ENCODE results near the gene DTYMK. TPM values are rescaled to one million over a fixed set of nuclear protein-coding genes. Genes with fewer than 3 reads are reported as not detected.
A peak's percentile ranks its signal among the peaks of the same experiment; 100 is the strongest.

Gene DTYMK
- total RNA-seq, 1 donor from 2014 or later = 51.4 TPM

DNA sequence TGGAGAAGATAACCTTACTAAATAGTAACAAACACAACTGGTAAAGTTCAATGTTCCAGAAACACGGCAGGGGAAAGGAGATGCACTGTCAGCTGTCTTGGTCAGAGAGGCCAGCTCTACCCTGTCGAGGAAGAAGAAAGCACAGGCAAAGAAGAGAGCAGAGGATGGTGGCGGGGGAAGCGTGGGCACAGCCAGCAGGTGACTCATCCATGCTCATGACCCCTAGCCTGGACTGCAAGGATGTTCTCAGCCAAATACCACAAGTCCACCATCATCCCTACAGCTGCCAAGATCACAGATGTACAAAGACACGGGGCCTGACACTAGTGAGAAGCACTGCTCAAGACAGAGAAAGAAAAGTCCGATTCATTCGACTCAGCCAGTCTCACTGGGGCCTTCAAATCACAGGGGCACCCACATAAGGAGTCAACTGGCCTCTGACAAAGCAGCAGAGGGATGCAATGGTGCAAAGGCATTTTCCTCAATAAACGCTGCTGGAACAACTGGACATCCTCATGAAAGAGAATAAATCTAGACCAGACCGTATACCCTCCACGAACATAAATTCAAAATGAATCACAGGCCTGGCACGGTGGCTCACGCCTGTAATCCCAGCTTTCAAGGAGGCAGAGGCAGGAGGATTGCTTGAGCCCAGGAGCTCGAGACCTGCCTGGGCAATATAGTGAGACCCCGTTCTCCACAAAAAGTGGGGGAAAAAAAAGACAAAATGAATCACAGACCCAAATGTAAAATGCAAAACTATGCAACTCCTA is 5.6 kb downstream of the DTYMK start:
- no peaks in the 10 kb centered on the region for H3K9me3 Mint-ChIP-seq (ENCODE audit: low read depth)
- H3K4me3 Mint-ChIP-seq (ENCODE audit: low read depth) = no peak overlapping the region
- no peak for TF ChIP-seq CTCF (IDR thresholded peaks at IDR 0.05; ENCODE audit: unreplicated experiment)
- H3K4me1 Mint-ChIP-seq (ENCODE audit: low read depth) = peaks cover 4% of the 10 kb centered on the region
- H3K27me3 Mint-ChIP-seq = no peaks in the 10 kb centered on the region
- peak overlapping the region; percentile 55 for H3K27ac Mint-ChIP-seq
- H3K36me3 Mint-ChIP-seq (ENCODE audit: insufficient read depth) = peaks cover 12% of the 10 kb centered on the region
- DNase-seq (ENCODE audit: low spot score, unreplicated experiment) = no peak

GRCh38 chr2:241680044-241680443 is 6.6 kb downstream of the DTYMK start:
- no peak for TF ChIP-seq CTCF (IDR thresholded peaks at IDR 0.05; ENCODE audit: unreplicated experiment)
- H3K4me3 Mint-ChIP-seq (ENCODE audit: low read depth) = no peak overlapping the region

GRCh38 chr2:241678784-241679540 is 7.7 kb downstream of the DTYMK start:
- H3K9me3 Mint-ChIP-seq (ENCODE audit: low read depth) = no peaks in the 10 kb centered on the region
- H3K4me3 Mint-ChIP-seq (ENCODE audit: low read depth) = no peak overlapping the region
- H3K27me3 Mint-ChIP-seq = no peaks in the 10 kb centered on the region
- no peak for TF ChIP-seq CTCF (IDR thresholded peaks at IDR 0.05; ENCODE audit: unreplicated experiment)
- no peak overlapping the region for H3K27ac Mint-ChIP-seq
- DNase-seq (ENCODE audit: low spot score, unreplicated experiment) = no peak
- H3K36me3 Mint-ChIP-seq (ENCODE audit: insufficient read depth) = peaks cover 12% of the 10 kb centered on the region
- H3K4me1 Mint-ChIP-seq (ENCODE audit: low read depth) = no peaks in the 10 kb centered on the region

More at GRCh38 chr2:241680044-241680443, 6.6 kb downstream of the DTYMK start:
- Mint-ChIP-seq H3K4me1 (ENCODE audit: low read depth) (no peaks in the 10 kb centered on the region), H3K27me3 (no peaks in the 10 kb centered on the region), H3K36me3 (ENCODE audit: insufficient read depth) (peaks cover 12% of the 10 kb centered on the region), H3K27ac (peak overlapping the region; percentile 55), H3K9me3 (ENCODE audit: low read depth) (no peaks in the 10 kb centered on the region)
- no peak for DNase-seq (ENCODE audit: low spot score, unreplicated experiment)

DNA sequence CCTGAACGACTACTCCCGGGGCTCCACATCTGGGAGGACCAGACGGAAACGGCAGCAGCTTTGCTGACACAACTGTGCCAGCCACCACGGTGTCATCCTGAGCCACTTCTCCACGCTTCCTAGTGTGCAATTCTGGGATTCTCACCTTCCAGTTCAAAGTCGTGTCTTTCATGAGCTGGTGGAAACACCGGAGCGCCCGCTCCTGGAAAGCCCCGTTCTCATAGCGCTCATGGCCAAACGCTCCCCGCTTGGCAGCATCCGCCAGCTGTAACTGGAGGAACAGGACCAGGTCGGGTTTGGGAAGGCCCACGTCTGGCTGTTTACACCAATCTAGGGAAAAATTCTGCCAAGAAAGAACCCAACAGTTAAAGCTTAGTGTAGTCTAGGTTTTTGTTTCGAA is 8.3 kb downstream of the DTYMK start:
- Mint-ChIP-seq H3K4me3 (ENCODE audit: low read depth) (no peak overlapping the region), H3K4me1 (ENCODE audit: low read depth) (no peaks in the 10 kb centered on the region), H3K27ac (no peak overlapping the region), H3K27me3 (no peaks in the 10 kb centered on the region), H3K9me3 (ENCODE audit: low read depth) (no peaks in the 10 kb centered on the region), H3K36me3 (ENCODE audit: insufficient read depth) (peaks cover 12% of the 10 kb centered on the region)
- TF ChIP-seq CTCF (IDR thresholded peaks at IDR 0.05; ENCODE audit: unreplicated experiment) = no peak
- no peak for DNase-seq (ENCODE audit: low spot score, unreplicated experiment)

GRCh38 chr2:241677392-241677791 is 9.2 kb downstream of the DTYMK start:
- Mint-ChIP-seq H3K4me3 (ENCODE audit: low read depth) (no peak overlapping the region), H3K4me1 (ENCODE audit: low read depth) (no peaks in the 10 kb centered on the region), H3K9me3 (ENCODE audit: low read depth) (no peaks in the 10 kb centered on the region), H3K27ac (peak overlapping the region; percentile 20), H3K36me3 (ENCODE audit: insufficient read depth) (peaks cover 12% of the 10 kb centered on the region), H3K27me3 (no peaks in the 10 kb centered on the region)
- TF ChIP-seq CTCF (IDR thresholded peaks at IDR 0.05; ENCODE audit: unreplicated experiment) = no peak
- DNase-seq (ENCODE audit: low spot score, unreplicated experiment) = no peak

All from progenitor cell of endocrine pancreas (in vitro differentiated cells).